Measurements from ENCODE around the gene ZBTB46. TPM values are rescaled to one million over a fixed set of nuclear protein-coding genes. Genes with fewer than 3 reads are reported as not detected.

The ZBTB46 gene
- total RNA-seq, 3 donors from 2014 or later, result 8.2 to 18.7 (median 10.7) TPM

- no peaks in the 10 kb centered on the region for H3K27me3 ChIP-seq
- H3K4me1 ChIP-seq, result peaks cover 12 to 17% of the 10 kb centered on the region in 2 donors
- H3K36me3 ChIP-seq, result no peaks in the 10 kb centered on the region
- H3K27ac ChIP-seq, result peak overlapping the region in 1 of 2 donors; percentile 25
- DNase-seq (ENCODE audit: low spot score in 2 of 2), result no peak
- intact Hi-C loops (cut with DNase I; ENCODE audit: low total_unique reads), result no loop called here
- H3K4me3 ChIP-seq, result no peak overlapping the region
- H3K9me3 ChIP-seq, result no peaks in the 10 kb centered on the region
- no peak for TF ChIP-seq CTCF (IDR thresholded peaks at IDR 0.05)
- no peak for TF ChIP-seq POLR2A (IDR thresholded peaks at IDR 0.05)
- no peak for TF ChIP-seq POLR2AphosphoS5 (IDR thresholded peaks at IDR 0.05)
Observed at GRCh38 chr20:63745424-63745805, 85.6 kb downstream of the ZBTB46 start.

- no peak for DNase-seq (ENCODE audit: low spot score in 2 of 2)
- no peaks in the 10 kb centered on the region for H3K27me3 ChIP-seq
- H3K27ac ChIP-seq, result peak overlapping the region in 1 of 2 donors; percentile 2
- no peaks in the 10 kb centered on the region for H3K9me3 ChIP-seq
- H3K4me1 ChIP-seq, result peaks cover 12 to 18% of the 10 kb centered on the region in 2 donors
- no peaks in the 10 kb centered on the region for H3K36me3 ChIP-seq
- TF ChIP-seq POLR2AphosphoS5 (IDR thresholded peaks at IDR 0.05) (no peak), CTCF (IDR thresholded peaks at IDR 0.05) (no peak)
- intact Hi-C loops (cut with DNase I; ENCODE audit: low total_unique reads), result no loop called here
- no peak overlapping the region for H3K4me3 ChIP-seq
Observed at GRCh38 chr20:63744574-63745423, 86.3 kb downstream of the ZBTB46 start.

- Histone ChIP-seq H3K4me1 (peaks cover 12 to 18% of the 10 kb centered on the region in 2 donors), H3K36me3 (no peaks in the 10 kb centered on the region), H3K27me3 (no peaks in the 10 kb centered on the region), H3K4me3 (no peak overlapping the region), H3K9me3 (no peaks in the 10 kb centered on the region), H3K27ac (no peak overlapping the region)
- TF ChIP-seq POLR2A (IDR thresholded peaks at IDR 0.05) (no peak), POLR2AphosphoS5 (IDR thresholded peaks at IDR 0.05) (no peak), CTCF (IDR thresholded peaks at IDR 0.05) (no peak)
- DNase-seq (ENCODE audit: low spot score in 2 of 2), result no peak
- intact Hi-C loops (cut with DNase I; ENCODE audit: low total_unique reads), result no loop called here
Observed at GRCh38 chr20:63744158-63744557, 86.9 kb downstream of the ZBTB46 start.

- Histone ChIP-seq H3K9me3 (no peaks in the 10 kb centered on the region), H3K4me3 (no peak overlapping the region), H3K27me3 (no peaks in the 10 kb centered on the region), H3K27ac (peak overlapping the region; percentile 13 to 99), H3K36me3 (no peaks in the 10 kb centered on the region), H3K4me1 (peaks cover 17 to 21% of the 10 kb centered on the region in 2 donors)
- DNase-seq (ENCODE audit: low spot score in 2 of 2), result no peak
- intact Hi-C loops (cut with DNase I; ENCODE audit: low total_unique reads), result no loop called here
- TF ChIP-seq POLR2AphosphoS5 (IDR thresholded peaks at IDR 0.05), result no peak
Observed at GRCh38 chr20:63743210-63743970, 87.7 kb downstream of the ZBTB46 start.

- H3K4me1 ChIP-seq, result peaks cover 26 to 28% of the 10 kb centered on the region in 2 donors
- intact Hi-C loops (cut with DNase I; ENCODE audit: low total_unique reads), result no loop called here
- no peaks in the 10 kb centered on the region for H3K9me3 ChIP-seq
- H3K4me3 ChIP-seq, result no peak overlapping the region
- H3K27ac ChIP-seq, result peak overlapping the region; percentile 13 to 99
- H3K27me3 ChIP-seq, result no peaks in the 10 kb centered on the region
- TF ChIP-seq CTCF (IDR thresholded peaks at IDR 0.05) (no peak), POLR2AphosphoS5 (IDR thresholded peaks at IDR 0.05) (no peak), POLR2A (IDR thresholded peaks at IDR 0.05) (no peak)
- DNase-seq (ENCODE audit: low spot score in 2 of 2), result no peak
- no peaks in the 10 kb centered on the region for H3K36me3 ChIP-seq
Observed at GRCh38 chr20:63742381-63743024, 88.6 kb downstream of the ZBTB46 start.
